CD4-positive, alpha-beta T cell treated with Interleukin-1 beta for 1 hour (primary cell): ENCODE measurements around the gene KRTAP10-1.

Experiments used
- DNase-seq, 2 donors: peaks; one replicate each; pipeline ENCODE4 v3.0.0-alpha.2; 2020 to 2022

The KRTAP10-1 gene

GRCh38 chr21:44500111-44500510 lies 39.9 kb downstream of the KRTAP10-1 start:
- no peak for DNase-seq

- no peak for DNase-seq
Measured at GRCh38 chr21:44499631-44500030, 40.4 kb downstream of the KRTAP10-1 start.

GRCh38 chr21:44499211-44499560 lies 40.8 kb downstream of the KRTAP10-1 start:
- no peak for DNase-seq

- DNase-seq: no peak
Measured at GRCh38 chr21:44498280-44499210, 41.5 kb downstream of the KRTAP10-1 start.

GRCh38 chr21:44497703-44498126 lies 42.3 kb downstream of the KRTAP10-1 start:
- DNase-seq: no peak

- no peak for DNase-seq
Measured at GRCh38 chr21:44496564-44497550, 43.1 kb downstream of the KRTAP10-1 start.

GRCh38 chr21:44495611-44496563 lies 44.1 kb downstream of the KRTAP10-1 start:
- no peak for DNase-seq

- no peak for DNase-seq
Measured at GRCh38 chr21:44494956-44495355, 45.0 kb downstream of the KRTAP10-1 start.

- no peak for DNase-seq
Measured at GRCh38 chr21:44494418-44494817, 45.6 kb downstream of the KRTAP10-1 start.

- DNase-seq: no peak
Measured at GRCh38 chr21:44492567-44493385, 47.2 kb downstream of the KRTAP10-1 start.

GRCh38 chr21:44490816-44491215 lies 49.2 kb downstream of the KRTAP10-1 start:
- no peak for DNase-seq

GRCh38 chr21:44490405-44490804 lies 49.6 kb downstream of the KRTAP10-1 start:
- no peak for DNase-seq

- DNase-seq: no peak
Measured at GRCh38 chr21:44489962-44490361, 50.0 kb downstream of the KRTAP10-1 start.
